GM19099 (cell line): ENCODE results near the gene SEC23A.

Experiments
- POLR2A ChIP-seq: IDR thresholded peaks from 3 replicates; pipeline ENCODE4 v1.6.1; 2011; ENCODE audit warnings: low read depth; ENCODE audit not compliant: insufficient read length; ENCODE audit errors: extremely low read depth

SEC23A gene

GRCh38 chr14:39005044-39005880, 97.8 kb downstream of the SEC23A start:
- TF ChIP-seq POLR2A: no peak

- no peak for TF ChIP-seq POLR2A
These were observed 103.1 kb downstream of the SEC23A start for GRCh38 chr14:38999949-39000348.

- TF ChIP-seq POLR2A: no peak
These were observed 108.3 kb downstream of the SEC23A start for GRCh38 chr14:38994731-38995130.

- no peak for TF ChIP-seq POLR2A
These were observed 109.1 kb downstream of the SEC23A start for GRCh38 chr14:38993981-38994380.

- TF ChIP-seq POLR2A: no peak
These were observed 110.8 kb downstream of the SEC23A start for GRCh38 chr14:38992067-38992844.

GRCh38 chr14:38991299-38991698, 111.7 kb downstream of the SEC23A start:
- no peak for TF ChIP-seq POLR2A

GRCh38 chr14:38989922-38990546, 113.0 kb downstream of the SEC23A start:
- no peak for TF ChIP-seq POLR2A

GRCh38 chr14:38987781-38988180, 115.3 kb downstream of the SEC23A start:
- TF ChIP-seq POLR2A: no peak

- no peak for TF ChIP-seq POLR2A
These were observed 120.2 kb downstream of the SEC23A start for GRCh38 chr14:38982837-38983236.

GRCh38 chr14:38982278-38982677, 120.8 kb downstream of the SEC23A start:
- no peak for TF ChIP-seq POLR2A
